GM12892 (cell line): ENCODE measurements around the gene PRKD2.

Experiments
- POLR2A ChIP-seq: IDR thresholded peaks from 2 replicates; pipeline ENCODE4 v1.6.1; 2011; ENCODE audit warnings: low read depth, low read length, control low read depth
- POLR2AphosphoS5 ChIP-seq: IDR thresholded peaks from 2 replicates; pipeline ENCODE4 v1.6.1; 2011; ENCODE audit warnings: low read depth, low read length, control low read depth
- TAF1 ChIP-seq: IDR thresholded peaks from 2 replicates; pipeline ENCODE4 v1.6.1; 2011; ENCODE audit warnings: low read depth, mild to moderate bottlenecking, control low read depth, low read length, borderline replicate concordance

DNA sequence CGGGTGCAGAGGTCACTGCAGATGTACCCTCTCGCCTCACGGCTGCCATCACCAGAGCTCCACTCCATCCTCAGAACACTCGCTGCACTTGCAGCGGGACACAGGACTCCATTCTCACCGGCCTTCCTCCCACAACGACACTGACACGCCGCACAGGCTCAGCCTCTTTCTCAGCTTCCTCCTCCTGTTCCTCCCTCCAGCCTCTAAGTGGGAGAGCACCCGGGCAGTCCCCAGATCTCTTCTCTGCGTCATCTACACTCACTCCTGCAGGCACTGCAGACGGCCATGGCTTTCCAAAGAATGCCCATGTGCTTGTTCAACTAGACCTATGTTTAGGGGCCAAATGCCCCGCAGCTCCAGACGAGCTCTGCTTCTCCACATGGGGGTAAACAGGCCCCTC is 14.7 kb upstream of the PRKD2 start:
- TF ChIP-seq POLR2A (no peak), TAF1 (no peak), POLR2AphosphoS5 (no peak)
